HCT116 (cell line): ENCODE data around the gene SF3B6.

ENCODE experiments used
- CTCF ChIP-seq, 3 experiments: fragments of 200-600 bp in 1 of 3; sonication (generic) in 1 of 3; IDR thresholded peaks in 2 of 3; conservative IDR thresholded peaks in 1 of 3; 2 replicates each; pipeline ENCODE4 v1.5.1; 2012 to 2017; ENCODE audit warnings: low read depth in 2 of 3, low read length in 2 of 3, antibody characterized with exemption in 1 of 3, borderline replicate concordance in 1 of 3, control low read depth in 1 of 3, mild to moderate bottlenecking in 1 of 3, mixed read lengths in 1 of 3, mixed run types in 1 of 3, moderate library complexity in 1 of 3; ENCODE audit not compliant: insufficient read depth in 1 of 3
- FOSL1 ChIP-seq: IDR thresholded peaks from 2 replicates; pipeline ENCODE4 v1.6.1; 2012; ENCODE audit warnings: low read depth
- POLR2A ChIP-seq: IDR thresholded peaks from 2 replicates; pipeline ENCODE4 v1.7.0; 2011; ENCODE audit warnings: borderline replicate concordance; ENCODE audit not compliant: insufficient read depth, insufficient read length; ENCODE audit errors: extremely low read depth
- POLR2AphosphoS5 ChIP-seq: IDR thresholded peaks from 2 replicates; pipeline ENCODE4 v1.6.1; 2011; ENCODE audit warnings: mild to moderate bottlenecking, low read depth, low read length, moderate library complexity
- TCF7L2 ChIP-seq: IDR thresholded peaks from 2 replicates; pipeline ENCODE4 v1.7.0; 2011; ENCODE audit warnings: borderline replicate concordance, inconsistent platforms; ENCODE audit not compliant: insufficient read depth, insufficient read length; ENCODE audit errors: extremely low read depth
- ZFX ChIP-seq: fragments of 450-650 bp; IDR thresholded peaks from 2 replicates; pipeline ENCODE4 v1.6.1; 2017
- TF ChIP-seq, protein P1 (sequence below): IDR thresholded peaks from 2 replicates; pipeline ENCODE4 v1.6.1; 2012
- TF ChIP-seq, protein P2 (sequence below): IDR thresholded peaks from 2 replicates; pipeline ENCODE4 v1.6.1; 2012; ENCODE audit warnings: low read depth

DNA sequence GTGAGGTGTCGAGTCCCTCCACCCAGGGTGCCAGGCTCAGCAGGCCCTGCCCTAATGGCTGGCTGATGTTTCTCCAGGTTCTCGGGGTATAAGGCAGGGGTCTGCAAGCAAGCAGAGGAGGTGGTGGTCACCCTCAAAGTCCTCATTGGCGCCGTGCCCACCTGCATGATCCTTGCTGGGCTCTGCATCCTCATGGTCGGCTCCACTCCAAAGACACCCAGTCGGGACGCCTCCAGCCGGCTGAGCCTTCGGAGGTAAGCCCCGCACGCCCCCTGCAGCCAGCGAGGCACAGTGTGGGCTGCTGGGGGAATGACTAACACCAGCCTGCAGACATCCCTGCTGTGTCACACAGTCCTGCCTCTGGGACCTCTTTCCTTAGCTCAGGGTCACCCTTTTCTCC is 52.1 kb downstream of the SF3B6 start:
- TF ChIP-seq ZFX (no peak), FOSL1 (no peak), CTCF (IDR thresholded peaks at IDR 0.05 in 2 of 3, conservative IDR thresholded peaks at IDR 0.05 in 1 of 3; ENCODE audit: borderline replicate concordance in 1 of 3, insufficient read depth in 1 of 3, low read depth in 2 of 3, low read length in 2 of 3) (no peak), POLR2AphosphoS5 (no peak), POLR2A (no peak), TCF7L2 (no peak)
- TF ChIP-seq, protein P1, sequence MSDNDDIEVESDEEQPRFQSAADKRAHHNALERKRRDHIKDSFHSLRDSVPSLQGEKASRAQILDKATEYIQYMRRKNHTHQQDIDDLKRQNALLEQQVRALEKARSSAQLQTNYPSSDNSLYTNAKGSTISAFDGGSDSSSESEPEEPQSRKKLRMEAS, result no peak
- TF ChIP-seq, protein P2, sequence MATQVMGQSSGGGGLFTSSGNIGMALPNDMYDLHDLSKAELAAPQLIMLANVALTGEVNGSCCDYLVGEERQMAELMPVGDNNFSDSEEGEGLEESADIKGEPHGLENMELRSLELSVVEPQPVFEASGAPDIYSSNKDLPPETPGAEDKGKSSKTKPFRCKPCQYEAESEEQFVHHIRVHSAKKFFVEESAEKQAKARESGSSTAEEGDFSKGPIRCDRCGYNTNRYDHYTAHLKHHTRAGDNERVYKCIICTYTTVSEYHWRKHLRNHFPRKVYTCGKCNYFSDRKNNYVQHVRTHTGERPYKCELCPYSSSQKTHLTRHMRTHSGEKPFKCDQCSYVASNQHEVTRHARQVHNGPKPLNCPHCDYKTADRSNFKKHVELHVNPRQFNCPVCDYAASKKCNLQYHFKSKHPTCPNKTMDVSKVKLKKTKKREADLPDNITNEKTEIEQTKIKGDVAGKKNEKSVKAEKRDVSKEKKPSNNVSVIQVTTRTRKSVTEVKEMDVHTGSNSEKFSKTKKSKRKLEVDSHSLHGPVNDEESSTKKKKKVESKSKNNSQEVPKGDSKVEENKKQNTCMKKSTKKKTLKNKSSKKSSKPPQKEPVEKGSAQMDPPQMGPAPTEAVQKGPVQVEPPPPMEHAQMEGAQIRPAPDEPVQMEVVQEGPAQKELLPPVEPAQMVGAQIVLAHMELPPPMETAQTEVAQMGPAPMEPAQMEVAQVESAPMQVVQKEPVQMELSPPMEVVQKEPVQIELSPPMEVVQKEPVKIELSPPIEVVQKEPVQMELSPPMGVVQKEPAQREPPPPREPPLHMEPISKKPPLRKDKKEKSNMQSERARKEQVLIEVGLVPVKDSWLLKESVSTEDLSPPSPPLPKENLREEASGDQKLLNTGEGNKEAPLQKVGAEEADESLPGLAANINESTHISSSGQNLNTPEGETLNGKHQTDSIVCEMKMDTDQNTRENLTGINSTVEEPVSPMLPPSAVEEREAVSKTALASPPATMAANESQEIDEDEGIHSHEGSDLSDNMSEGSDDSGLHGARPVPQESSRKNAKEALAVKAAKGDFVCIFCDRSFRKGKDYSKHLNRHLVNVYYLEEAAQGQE, result no peak
